D721Med (cell line): ENCODE results near the gene CMTM3.

Source experiments
- DNase-seq: peaks from one replicate; pipeline ENCODE4 v3.0.0; 2011; ENCODE audit warnings: low spot score; ENCODE audit not compliant: insufficient read length
- FAIRE-seq: peaks from 2 replicates; lab custom pipeline; 2011; peaks lifted over from hg19 to GRCh38; lab: Jason Lieb, UNC
- TF ChIP-seq, protein P1 (sequence below): IDR thresholded peaks from 2 replicates; pipeline ENCODE4 v1.5.1; 2012; ENCODE audit warnings: mild to moderate bottlenecking, control low read depth; ENCODE audit not compliant: insufficient read depth; ENCODE audit errors: missing control alignments

The CMTM3 gene

DNA sequence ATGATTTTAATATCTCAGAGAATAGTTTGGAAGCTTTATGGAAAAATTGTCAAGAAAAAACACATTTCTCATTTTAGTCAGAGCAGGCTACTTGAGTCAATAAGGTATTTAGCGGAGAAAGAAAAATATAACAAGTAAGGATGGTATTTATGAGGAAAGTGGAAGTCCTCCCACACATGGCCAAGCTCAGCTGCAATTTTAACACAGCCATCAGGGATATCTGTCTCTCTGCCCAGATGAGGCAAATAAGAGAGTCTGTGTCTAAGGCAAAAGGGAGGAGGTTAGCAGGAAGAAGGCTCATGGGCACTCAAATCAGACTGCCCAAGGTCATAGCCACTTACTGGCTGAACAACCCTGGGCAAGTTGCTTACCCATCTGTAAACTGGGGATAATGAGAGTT is 30.4 kb upstream of the CMTM3 start:
- no peak for FAIRE-seq
- TF ChIP-seq, protein P1, sequence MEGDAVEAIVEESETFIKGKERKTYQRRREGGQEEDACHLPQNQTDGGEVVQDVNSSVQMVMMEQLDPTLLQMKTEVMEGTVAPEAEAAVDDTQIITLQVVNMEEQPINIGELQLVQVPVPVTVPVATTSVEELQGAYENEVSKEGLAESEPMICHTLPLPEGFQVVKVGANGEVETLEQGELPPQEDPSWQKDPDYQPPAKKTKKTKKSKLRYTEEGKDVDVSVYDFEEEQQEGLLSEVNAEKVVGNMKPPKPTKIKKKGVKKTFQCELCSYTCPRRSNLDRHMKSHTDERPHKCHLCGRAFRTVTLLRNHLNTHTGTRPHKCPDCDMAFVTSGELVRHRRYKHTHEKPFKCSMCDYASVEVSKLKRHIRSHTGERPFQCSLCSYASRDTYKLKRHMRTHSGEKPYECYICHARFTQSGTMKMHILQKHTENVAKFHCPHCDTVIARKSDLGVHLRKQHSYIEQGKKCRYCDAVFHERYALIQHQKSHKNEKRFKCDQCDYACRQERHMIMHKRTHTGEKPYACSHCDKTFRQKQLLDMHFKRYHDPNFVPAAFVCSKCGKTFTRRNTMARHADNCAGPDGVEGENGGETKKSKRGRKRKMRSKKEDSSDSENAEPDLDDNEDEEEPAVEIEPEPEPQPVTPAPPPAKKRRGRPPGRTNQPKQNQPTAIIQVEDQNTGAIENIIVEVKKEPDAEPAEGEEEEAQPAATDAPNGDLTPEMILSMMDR = no peak

DNA sequence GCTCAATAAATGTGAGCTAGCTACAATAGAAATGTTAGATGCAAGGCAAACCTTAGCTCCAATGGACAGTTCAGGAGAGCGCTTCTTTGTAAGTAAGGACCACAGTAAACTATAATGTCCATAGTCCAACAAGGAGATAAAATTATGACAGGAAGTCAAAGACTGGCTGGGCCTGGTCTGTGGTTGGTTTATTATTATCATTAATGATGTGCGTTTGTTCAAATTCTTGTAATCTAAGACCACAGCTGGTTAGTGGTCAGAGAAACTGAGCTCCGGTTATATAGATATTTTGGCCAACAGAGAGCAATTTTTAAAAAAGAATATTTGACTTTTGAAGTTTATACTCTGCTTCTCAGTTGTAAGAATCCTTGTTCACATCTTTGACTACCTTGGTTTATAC is 30.0 kb upstream of the CMTM3 start:
- FAIRE-seq (no peak), DNase-seq (no peak)
- TF ChIP-seq, protein P1 = no peak

More for the DNA sequence above, 30.4 kb upstream of the CMTM3 start:
- no peak for DNase-seq

DNA sequence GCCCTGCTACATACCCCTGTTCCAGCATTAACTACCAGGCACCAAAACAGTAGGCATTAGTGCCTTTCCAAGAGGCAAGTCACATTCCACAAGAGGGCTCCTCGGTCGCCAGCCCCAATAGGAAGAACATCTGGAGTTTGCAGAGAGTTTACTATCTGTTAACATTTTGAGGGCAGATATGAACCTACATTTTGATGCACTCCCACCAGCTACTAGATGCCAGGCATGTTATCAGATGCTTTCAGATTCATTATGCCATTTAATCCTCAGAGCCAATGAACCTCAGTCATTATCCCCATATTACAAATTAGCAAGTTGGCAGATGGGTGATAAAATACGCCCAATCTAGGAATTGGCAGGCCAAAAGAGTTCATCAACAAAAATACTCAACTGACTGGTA is 29.4 kb upstream of the CMTM3 start:
- FAIRE-seq = no peak
- TF ChIP-seq, protein P1 = no peak
- no peak for DNase-seq

DNA sequence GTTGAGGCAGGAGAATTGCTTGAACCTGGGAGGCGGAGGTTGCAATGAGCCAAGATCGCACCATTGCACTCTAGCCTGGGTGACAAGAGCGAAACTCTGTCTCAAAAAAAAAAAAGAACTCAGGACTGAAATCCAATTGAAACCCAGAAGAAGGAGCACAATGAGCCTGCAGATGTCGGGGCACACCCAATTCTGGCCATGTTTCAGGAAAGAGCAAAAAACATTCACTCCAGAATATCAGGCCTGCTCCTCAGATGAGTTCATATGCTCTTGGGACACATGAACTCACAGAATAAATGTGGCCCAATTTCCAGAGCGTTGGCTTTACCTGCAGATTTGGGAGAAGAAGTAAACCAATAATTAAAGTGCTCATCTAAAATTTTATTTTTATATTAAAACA is 28.2 kb upstream of the CMTM3 start:
- TF ChIP-seq, protein P1 = no peak
- DNase-seq = no peak
- FAIRE-seq = no peak

DNA sequence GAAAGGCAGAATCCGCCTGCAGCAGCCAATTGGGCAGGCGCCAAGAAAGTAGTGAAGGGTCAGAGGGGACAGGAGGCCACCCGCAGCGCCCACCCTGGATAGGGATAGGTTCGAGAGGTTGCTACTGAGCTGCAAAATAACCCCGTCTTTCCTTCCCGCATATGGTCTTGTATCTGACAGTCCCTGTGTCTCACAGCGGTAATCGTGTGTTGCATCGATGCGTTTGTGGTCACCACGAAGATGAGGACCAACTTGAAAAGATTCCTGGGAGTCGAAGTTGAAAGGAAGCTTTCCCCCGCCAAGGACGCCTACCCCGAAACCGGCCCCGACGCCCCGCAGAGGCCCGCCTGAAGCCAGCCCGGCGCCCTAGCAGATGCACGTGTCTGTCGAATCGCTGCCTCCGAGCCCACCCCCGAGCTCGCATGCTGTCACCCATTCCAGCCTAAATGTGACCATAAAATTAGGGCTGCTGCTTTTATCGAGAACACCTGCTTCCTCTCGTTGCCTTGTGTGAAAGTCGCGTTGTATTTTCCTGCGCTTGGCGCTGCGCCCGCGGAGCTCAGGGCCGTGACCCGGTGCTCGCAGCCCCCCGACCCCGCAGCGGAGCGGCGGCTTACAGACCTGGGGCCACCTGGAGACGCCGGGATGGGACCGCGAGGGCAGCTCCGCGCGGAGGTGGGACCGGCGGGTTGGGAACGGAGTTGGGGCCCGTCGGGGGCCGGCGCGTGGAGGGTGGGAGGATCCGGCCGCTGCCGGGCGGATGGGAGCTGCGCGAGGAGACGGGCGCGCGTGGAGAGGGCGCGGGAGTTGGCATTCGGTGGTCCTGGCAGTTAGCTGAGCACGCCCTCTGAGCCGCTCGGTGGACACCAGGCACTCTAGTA is 25.6 kb upstream of the CMTM3 start, which contains the start of gene CMTM2:
TSS of gene CMTM2 (plus strand) at position 813 of the 881 bp plus-strand sequence. CDS start 145 bp downstream, outside the sequence.
- DNase-seq (no peak), FAIRE-seq (no peak)
- TF ChIP-seq, protein P1 = no peak

DNA sequence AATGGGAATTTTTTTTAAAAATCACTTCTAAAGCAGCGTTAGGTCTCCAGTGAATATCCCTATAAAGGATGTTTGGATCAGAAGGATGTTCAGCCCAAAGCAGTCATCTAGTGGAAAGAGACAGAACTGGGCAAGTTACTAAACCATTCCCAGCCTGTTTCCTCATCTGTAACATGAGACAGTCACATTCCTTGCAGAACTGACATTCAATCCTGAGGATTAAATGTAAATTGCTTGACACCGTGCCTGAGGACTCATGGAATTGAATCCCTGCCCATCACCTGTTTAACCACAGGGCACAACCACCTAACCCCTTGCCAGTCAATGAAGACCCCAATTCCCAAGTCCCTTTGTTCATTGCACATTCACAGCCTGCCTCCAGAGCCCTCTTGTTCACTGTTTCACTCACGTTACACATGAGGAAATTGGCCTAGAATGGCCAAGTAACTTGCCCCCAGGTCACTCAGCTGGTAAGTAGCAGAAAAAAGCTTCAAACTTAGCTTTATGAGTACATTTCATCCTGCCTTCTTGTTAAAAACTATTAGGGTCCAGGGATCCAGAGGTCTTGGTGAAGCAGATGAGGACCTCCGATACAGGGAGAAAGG is 23.8 kb upstream of the CMTM3 start:
- FAIRE-seq (no peak), DNase-seq (no peak)
- TF ChIP-seq, protein P1 = no peak
